GM19324 (cell line): ENCODE measurements around the gene RTN4RL2.
A peak's percentile ranks its signal among the peaks of the same experiment; 100 is the strongest.

ENCODE experiments used
- ATAC-seq: cut with Tn5 transposase; IDR thresholded peaks from one replicate; pipeline ENCODE4 v1.9.1; 2021; ENCODE audit warnings: mild to moderate bottlenecking, moderate library complexity; ENCODE audit not compliant: unreplicated experiment, low FRiP score

The RTN4RL2 gene

GRCh38 chr11:57515332-57516060, 55.2 kb downstream of the RTN4RL2 start, which contains the start of gene SLC43A1:
Gene SLC43A1 (minus strand): TSS chr11:57515702. CDS start chr11:57514111, 1,591 bp downstream.
- ATAC-seq, result peak; percentile 50

- ATAC-seq, result no peak
Measured at GRCh38 chr11:57516061-57516443, 55.7 kb downstream of the RTN4RL2 start.

GRCh38 chr11:57521116-57521515, 60.8 kb downstream of the RTN4RL2 start:
- ATAC-seq, result no peak

- ATAC-seq, result no peak
Measured at GRCh38 chr11:57523419-57523818, 63.1 kb downstream of the RTN4RL2 start.
